GM19240 (cell line): ENCODE measurements around the gene CCDC78.
"Not testable (repeated sequence)": the region's sequence is repeated elsewhere in the genome, so short reads cannot be mapped to it uniquely, and the experiment has no call there.

ENCODE experiments used
- DNase-seq: peaks from one replicate; pipeline ENCODE4 v3.0.0; 2011; ENCODE audit warnings: low spot score; ENCODE audit not compliant: insufficient read length

CCDC78 gene

DNA sequence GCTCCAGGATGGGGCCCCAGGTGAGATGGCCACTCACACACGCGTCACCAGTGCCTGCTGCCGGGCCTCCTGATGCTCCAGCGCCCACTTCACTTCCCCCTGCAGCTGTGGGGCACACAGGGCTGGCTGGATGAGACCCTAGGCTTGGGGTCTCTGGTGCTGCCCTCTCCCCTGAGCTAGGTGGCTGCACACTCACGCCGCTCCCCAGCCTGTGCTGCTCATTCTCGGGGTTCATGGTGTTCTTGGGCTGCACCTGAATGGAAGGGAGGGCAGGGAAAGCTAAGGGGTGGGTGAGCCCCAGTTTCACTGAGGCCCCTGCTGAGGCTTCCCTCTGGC, 1.2 kb downstream of the CCDC78 start:
- no peak for DNase-seq

- DNase-seq, result no peak
These were observed 1.8 kb downstream of the CCDC78 start for GRCh38 chr16:724188-725040.

DNA sequence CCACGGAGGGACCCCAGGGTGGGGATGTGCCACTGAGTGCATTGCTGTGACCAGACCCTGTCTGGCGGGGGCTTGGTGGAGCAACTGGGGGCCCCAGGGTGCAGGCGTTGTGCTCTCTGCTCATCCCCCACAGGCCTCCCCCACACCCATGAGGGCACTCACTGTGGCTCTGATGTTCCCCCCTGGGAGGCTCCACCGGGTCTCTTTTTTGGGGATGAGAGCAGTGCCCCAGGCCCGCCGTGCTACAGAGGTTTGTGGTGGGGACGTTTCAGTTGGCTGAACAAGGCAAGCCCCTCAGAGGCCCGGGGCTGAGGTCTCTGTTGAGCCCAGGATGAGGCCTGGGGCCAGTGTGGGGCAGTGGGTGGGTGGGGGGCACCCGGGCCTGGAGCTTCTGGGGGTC, 2.5 kb downstream of the CCDC78 start:
- no peak for DNase-seq

DNA sequence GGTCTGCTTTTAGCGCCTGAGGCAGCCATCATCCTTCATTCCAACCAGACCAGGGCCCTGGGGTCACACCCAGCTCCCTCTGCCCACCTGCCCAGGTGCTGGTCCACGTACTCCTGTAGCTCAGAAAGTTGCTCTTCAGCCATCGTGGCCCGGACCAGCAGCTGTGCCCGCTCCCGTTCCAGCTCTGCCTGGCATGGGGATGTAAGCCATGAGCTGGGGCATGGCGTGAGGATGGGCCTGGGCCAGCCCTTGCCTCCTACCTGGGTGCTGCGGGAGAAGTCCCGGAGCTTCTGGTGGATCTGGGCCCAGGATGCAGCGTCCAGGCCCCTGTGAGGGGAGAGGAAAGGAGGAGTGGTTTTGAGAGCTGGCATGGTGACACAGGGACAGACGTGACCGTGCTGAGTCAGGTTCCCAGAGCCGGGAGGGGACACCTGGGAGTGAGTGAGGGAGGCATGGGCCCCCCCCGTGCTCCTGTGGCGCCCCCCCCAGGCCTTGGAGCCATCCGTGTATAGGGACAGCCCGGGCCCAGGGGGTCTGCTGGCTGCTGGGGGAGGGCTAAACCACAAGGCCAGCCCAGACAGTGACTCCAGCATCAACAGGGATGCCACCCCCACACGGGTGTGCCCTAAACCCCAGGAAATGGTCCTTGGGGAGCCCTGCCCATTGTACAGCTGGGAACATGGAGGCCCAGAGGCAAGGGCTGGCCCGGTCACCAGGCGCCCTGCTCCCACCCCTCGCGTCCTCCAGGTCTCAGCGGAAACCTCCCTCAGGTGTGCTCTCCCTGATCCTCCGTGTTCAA, 3.2 kb downstream of the CCDC78 start:
- no peak for DNase-seq

DNA sequence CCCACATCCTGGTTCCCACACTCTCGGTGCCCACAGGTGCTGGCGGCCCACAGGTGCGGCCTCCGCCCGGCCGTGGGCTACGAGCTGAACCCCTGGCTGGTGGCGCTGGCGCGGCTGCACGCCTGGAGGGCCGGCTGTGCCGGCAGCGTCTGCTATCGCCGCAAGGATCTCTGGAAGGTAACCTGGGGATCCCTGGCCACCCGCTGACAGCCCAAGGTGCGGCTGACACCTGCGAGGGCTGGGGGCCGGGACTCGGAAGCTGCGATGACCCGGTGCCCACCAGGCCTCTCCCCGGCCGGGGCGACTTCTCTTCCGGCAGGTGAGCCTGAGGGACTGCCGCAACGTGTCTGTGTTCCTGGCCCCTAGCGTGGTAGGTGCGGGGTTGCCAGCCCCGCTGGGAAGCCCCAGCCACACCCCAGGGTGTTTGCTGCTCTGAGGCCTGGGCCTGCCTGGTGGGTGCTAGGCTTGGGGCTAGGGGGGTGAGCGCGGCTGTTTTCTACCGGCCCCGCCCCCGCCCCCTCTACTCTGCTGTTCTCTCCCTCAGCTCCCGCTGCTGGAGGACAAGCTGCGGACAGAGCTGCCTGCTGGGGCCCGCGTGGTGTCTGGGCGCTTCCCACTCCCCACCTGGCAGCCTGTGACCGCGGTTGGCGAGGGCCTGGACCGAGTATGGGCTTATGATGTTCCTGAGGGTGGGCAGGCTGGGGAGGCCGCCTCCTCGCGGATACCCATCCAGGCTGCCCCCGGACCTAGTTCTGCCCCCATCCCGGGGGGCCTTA, 4.3 kb downstream of the CCDC78 start:
- DNase-seq, result no peak

- peak; percentile 95 for DNase-seq
These were observed 5.1 kb downstream of the CCDC78 start, which contains the start of gene ANTKMT for GRCh38 chr16:720990-721764. TSS of gene ANTKMT (plus strand) at chr16:721146. CDS start at chr16:721275, 129 bp downstream.

DNA sequence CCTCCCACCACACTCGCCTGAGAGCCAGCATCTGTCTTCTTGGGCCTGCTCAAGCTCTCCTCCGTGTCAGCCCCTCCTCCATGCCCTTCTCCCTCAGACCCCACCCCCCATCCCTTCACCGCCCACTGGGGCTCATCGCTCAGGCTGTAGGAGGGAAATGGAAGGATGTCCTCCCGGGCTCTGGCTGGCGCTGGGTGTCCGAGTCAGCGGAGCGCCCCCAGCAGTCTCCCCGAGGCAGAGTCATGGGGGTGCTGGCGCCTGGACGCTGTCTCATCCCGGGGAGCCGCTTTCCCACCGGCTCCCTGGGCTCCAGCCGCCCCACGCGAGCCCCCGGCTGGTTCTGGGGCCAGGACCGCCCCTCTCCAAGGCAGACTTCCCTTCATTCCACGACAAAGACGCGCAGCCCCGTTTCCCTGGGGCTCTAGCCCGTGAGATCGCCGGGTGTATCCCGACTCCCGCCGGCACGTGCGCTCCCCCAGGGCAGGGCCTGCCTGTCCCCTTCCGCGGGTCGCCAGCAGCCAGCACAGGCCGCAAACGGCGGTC, 5.7 kb downstream of the CCDC78 start:
- DNase-seq, result peak; percentile 77

GRCh38 chr16:719815-720446, 6.3 kb downstream of the CCDC78 start:
- DNase-seq, result no peak

DNA sequence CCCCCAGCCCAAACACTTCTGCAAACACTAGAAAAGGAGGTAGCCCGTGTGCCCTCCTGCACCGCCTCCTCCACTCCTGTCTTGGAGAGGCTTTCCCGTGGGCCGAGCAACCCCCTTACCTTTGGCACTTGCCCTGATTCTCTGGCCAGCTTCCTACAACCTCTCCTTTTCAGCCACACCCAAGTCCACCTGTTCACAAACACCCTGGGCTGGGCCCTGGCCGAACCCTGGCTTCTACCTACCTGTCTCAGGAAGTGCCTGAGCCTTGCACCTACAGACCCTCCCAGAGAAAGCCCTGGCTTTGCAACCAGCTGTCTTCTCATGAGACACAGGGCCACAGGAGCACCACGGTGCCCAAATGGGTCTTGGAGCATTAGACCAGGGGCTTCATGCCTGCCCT, 7.3 kb downstream of the CCDC78 start:
- DNase-seq, result no peak

GRCh38 chr16:718389-718788, 7.9 kb downstream of the CCDC78 start:
- DNase-seq, result no peak

DNA sequence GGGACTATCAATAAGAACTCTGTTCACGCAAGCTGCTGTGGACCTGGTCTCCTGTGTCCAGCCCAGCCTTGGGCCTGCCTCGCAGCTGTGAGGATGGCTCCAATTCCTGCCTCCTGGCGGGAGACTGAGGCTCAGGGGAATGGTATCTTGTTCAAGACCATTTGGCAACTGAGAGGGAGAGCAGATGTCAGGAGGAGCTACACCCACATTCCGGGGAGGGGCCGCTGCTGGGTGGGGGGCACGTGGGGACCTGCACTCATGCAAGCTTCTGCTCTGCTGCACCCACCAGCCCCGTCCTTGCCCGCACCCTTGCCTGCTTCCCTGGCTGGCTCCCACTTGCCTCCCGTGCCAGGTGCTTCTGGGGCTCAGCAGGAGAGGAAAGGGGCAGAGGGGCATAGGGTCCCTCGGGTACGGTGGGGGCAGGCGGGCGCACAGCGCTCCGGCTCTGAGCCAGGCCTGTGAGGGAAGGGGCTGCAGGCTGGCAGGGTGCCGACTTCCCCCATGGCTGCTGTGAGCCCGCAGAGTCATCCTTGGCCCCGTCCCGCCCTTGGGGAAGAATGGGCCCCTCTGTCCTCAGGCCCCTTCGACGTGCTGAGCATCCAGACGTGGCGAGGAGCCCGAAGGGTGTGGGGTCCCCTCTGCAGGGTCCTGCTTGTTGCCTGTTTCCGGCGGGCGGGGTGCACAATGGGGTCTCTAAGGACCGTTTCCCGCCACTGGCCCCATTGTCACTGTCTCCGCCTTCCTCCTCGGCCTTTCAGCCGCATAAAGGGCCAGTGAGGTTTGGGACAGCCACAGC, 8.6 kb downstream of the CCDC78 start:
- no peak for DNase-seq

DNA sequence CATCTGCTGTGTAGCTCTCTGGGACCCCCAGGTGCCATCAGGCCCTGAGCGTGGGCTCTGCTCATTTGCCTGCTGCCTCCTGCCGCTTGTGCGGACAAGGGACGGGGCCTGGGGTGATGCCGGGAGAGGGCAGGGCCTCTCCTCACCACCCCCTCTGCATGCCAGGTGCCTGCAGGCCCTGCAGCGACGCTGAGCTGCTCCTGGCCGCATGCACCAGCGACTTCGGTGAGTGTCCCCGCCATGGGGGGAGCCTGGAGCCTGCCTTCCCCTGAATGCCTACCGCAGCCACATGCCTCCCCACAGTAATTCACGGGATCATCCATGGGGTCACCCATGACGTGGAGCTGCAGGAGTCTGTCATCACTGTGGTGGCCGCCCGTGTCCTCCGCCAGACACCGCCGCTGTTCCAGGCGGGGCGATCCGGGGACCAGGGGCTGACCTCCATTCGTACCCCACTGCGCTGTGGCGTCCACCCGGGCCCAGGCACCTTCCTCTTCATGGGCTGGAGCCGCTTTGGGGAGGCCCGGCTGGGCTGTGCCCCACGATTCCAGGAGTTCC, 9.4 kb downstream of the CCDC78 start:
- no peak for DNase-seq

- DNase-seq, result no peak
These were observed 10.1 kb downstream of the CCDC78 start for GRCh38 chr16:716200-716568.

DNA sequence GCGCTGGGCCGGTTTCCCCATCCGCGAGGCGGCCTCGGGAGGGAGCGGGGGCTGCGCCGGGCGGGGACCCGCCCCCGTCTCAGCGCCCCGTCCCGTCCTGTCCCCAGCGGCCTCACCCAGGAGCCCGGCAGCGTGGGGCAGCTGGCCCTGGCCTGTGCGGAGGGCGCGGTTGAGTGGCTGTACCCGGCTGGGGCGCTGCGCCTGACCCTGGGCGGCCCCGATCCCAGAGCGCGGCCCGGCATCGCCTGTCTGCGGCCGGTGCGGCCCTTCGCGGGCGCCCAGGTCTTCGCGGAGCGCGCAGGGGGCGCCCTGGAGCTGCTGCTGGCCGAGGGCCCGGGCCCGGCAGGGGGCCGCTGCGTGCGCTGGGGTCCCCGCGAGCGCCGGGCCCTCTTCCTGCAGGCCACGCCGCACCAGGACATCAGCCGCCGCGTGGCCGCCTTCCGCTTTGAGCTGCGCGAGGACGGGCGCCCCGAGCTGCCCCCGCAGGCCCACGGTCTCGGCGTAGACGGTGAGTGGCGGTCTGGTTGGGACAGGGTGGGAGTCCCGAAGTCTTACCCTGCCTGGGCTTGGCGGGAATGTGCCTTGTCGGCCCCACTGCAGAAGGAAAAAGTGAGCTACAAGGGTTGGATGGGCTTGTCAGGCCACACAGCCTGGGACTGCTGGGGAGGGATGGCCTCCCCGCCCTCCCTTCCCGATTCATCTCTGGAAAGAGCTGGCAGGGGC, 10.6 kb downstream of the CCDC78 start:
- DNase-seq, result no peak

GRCh38 chr16:714558-715476, 11.4 kb downstream of the CCDC78 start, which contains the start of gene METRN:
TSS of gene METRN (plus strand) at chr16:715118. CDS start at chr16:715290, 172 bp downstream.
- DNase-seq, result peak; percentile 93

DNA sequence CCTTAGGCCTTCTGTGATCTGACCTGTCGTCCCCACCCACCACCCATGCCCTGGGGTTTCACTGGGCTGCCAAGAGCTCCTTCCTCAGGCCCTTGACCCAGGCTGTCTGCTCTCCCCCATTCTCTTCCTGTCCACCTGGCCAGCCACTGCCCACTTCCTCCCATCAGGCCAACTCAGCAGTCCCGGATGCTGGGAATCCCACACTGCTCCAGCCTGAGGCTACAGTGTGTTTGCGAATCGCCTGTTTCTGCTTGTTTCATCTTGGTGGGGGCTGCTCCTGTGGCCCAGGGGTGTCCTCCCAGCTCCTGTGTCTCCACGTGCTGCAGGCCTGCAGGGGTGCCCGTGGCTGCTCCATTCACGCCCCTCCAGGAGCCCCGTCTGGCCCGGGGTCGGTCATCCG, 12.2 kb downstream of the CCDC78 start:
- DNase-seq, result no peak

DNA sequence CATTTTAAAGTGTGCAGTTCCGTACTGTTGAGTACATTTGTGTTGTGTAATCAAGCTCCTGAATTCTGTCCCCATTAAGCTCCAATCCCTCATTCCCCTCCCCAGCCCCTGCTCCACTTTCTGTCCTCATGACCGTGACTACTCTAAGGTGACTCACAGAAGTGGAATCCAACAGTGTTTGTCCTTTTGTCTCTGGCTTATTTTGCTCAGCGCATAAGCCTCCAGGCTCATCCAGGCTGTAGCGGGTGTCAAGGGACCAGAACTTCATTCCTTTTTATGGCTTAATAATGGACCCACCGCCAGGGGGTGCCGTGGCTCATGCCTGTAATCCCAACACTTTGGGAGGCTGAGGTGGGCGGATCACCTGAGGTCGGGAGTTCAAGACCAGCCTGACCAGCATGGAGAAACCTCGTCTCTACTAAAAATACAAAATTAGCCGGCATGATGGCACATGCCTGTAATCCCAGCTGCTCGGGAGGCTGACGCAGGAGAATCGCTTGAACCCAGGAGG, 13.4 kb downstream of the CCDC78 start:
- DNase-seq, result not testable (repeated sequence)
